KBM-7 (cell line): ENCODE results near the gene MDM4.
A peak's percentile ranks its signal among the peaks of the same experiment; 100 is the strongest.
"Not testable (repeated sequence)": the region's sequence is repeated elsewhere in the genome, so short reads cannot be mapped to it uniquely, and the experiment has no call there.

ENCODE experiments used
- DNase-seq: peaks from one replicate; pipeline ENCODE4 v3.0.0-alpha.2; 2015
- in situ Hi-C: fragments of 300-500 bp; cut with MboI; formaldehyde crosslinking; loops from 2 replicates; pipeline ENCODE4 v1.14.3; 2020; ENCODE audit warnings: low sequenced_read_pairs, low pct_unique_long_range_greater_than_20kb, mixed read lengths

The MDM4 gene

GRCh38 chr1:204486513-204487255 lies 29.5 kb upstream of the MDM4 start:
- DNase-seq, in situ Hi-C loops: not testable (repeated sequence)

GRCh38 chr1:204487256-204487615 lies 29.0 kb upstream of the MDM4 start:
- DNase-seq: no peak
- in situ Hi-C loops: no loop called here

- in situ Hi-C loops: no loop called here
- no peak for DNase-seq
Observed at GRCh38 chr1:204491655-204492054, 24.6 kb upstream of the MDM4 start.

DNA sequence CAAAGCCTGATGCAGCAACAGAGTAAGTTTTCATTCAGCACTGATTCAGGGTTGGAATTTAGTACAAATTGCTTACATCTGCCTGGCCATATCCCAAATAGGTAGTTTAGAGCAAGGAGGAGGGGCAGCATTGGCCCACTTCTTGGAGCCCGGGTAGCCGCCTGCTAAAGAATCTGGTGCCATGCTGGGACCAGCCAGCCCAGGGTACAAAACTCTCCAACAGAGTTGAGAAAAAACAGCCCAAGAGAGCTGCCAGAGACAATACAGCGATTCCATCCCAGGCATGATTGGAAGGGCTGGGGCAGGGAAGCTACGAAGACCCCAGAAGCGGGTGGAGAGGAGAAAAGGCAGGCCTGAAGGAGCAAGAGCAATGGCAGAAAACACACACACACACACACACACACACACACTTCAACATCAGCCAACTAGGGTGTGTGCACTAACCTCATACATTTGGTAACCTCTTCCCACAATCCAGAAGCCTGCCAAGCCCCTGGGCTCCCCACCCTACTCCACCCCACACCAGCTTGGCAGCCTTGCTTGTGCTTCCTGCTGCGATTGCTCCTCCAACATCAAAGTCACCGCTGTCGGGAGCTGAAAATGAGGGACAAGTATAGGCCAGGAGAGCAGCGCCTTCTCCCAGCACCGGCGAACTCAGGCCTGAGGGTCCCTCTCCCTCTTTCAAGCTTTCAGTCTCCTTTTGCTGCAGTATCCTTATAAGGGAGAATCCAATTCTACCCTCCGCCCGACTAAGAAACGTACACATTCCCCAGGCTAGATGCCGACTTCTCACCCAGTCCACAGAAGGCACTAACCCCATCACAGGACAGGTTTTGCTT lies 22.8 kb upstream of the MDM4 start:
- DNase-seq: no peak
- in situ Hi-C loops: no loop called here

DNA sequence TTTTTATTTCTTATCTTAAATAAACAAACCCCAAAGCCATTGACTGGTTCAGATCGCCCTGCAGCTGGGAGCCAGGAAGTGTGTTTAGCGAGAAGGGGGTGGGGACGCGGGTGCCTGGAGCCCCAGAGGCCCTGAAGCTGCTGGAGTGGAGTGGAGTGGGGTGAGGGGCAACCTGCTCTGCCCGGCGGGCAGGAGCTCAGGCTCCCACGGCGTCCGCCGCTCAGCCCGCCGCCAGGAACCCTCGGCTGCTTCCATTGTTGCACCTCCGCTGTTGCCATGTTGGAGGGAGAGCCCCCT lies 22.3 kb upstream of the MDM4 start:
- in situ Hi-C loops: no loop called here
- peak; percentile 78 for DNase-seq

- in situ Hi-C loops: no loop called here
- peak; percentile 95 for DNase-seq
Observed at GRCh38 chr1:204494281-204495077, 21.7 kb upstream of the MDM4 start, which contains the start of gene PIK3C2B. PIK3C2B (minus strand) TSS chr1:204494805; CDS start chr1:204469802, 25,003 bp downstream.

DNA sequence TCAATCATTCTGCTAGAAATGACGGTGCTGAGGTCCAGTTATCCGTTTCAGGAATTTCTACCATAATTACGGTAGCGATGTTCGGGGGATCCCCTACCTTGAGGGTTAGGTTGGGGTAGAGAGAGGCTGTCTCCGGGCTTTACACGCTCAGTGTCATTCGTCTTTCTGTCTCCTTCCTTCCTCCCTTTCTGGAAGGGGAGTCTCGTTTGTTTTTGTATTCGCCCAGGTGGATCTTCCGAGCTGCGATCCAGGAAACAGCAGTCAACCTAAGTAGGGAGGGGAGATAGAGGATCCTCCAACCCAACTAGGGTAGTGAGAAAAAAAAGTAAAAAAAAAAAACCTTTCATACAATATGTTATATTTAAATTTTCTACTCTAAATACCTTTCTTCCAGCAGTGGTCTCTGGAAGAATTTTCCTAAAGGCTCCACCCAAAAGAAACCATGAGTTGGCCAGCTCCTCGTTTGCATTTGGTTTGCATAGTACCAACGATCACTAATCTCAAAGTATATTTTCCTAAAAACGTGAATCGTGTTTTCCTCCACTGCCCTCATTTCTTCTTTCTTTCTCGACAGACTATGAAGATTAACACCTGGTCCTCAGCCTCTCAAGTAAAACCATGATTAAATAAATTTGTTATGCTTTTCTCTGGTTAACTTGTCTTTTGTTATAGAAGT lies 21.0 kb upstream of the MDM4 start:
- in situ Hi-C loops: no loop called here
- DNase-seq: no peak

DNA sequence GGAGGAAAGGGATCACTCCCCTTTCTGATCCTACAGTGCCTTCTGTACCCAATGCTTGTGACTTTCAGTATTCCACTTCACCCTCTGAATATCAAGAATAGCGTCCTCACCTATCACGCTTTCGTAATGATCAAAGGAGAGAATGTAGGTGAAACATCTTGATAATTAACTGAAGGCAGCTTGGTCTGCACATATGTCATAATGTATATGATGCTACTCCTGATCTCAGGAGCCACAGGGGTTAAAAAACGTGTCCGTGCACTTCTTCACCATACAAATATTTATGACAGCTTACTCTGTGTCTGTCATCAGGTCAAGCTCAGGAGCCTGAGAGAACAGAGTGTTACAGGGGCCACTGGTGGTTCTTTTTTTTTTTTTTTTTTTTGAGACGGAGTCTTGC lies 20.4 kb upstream of the MDM4 start:
- in situ Hi-C loops: no loop called here
- no peak for DNase-seq

- peak; percentile 64 for DNase-seq
- in situ Hi-C loops: no loop called here
Observed at GRCh38 chr1:204498981-204499380, 17.2 kb upstream of the MDM4 start.

- in situ Hi-C loops: no loop called here
- DNase-seq: no peak
Observed at GRCh38 chr1:204499511-204500468, 16.4 kb upstream of the MDM4 start.

GRCh38 chr1:204502241-204502640 lies 14.0 kb upstream of the MDM4 start:
- no peak for DNase-seq
- in situ Hi-C loops: no loop called here

- DNase-seq: peak; percentile 85
Observed at GRCh38 chr1:204503122-204503912, 12.9 kb upstream of the MDM4 start.

GRCh38 chr1:204503913-204504519 lies 12.2 kb upstream of the MDM4 start:
- in situ Hi-C loops: no loop called here

More at GRCh38 chr1:204503122-204503912, 12.9 kb upstream of the MDM4 start:
- in situ Hi-C loops: no loop called here

GRCh38 chr1:204505674-204506200 lies 10.5 kb upstream of the MDM4 start:
- DNase-seq: no peak
- in situ Hi-C loops: no loop called here

More at GRCh38 chr1:204503913-204504519, 12.2 kb upstream of the MDM4 start:
- DNase-seq: no peak

DNA sequence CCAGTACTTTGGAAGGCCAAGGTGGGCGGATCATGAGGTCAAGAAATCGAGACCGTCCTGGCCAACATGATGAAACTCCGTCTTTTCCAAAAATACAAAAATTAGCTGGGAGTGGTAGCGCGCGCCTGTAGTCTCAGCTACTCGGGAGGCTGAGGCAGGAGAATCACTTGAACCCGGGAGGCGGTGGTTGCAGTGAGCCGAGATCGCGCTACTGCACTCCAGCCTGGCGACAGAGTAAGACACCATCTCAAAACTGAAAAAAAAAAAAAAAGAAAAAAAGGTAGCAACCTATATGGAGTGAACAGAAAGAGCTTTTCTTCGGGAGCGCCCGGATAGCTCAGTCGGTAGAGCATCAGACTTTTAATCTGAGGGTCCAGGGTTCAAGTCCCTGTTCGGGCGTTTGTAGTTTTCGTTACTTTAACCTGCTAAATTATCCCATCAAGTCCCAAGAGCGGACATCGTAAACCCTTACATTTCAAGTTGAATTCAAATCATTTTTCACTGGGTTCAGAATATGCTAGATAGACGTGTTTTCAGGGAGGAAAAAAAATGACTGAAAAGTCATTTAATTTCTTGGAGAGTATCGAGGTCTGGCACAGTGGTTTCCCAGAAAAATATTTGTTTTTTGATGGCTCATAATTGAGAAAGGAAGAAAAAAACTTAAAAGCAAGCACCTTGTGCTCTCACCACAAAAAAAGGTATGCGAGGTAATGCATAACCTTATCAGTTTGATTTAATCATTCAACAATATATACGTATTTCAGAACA lies 9.8 kb upstream of the MDM4 start:
- peak; percentile 98 for DNase-seq
- in situ Hi-C loops: no loop called here

DNA sequence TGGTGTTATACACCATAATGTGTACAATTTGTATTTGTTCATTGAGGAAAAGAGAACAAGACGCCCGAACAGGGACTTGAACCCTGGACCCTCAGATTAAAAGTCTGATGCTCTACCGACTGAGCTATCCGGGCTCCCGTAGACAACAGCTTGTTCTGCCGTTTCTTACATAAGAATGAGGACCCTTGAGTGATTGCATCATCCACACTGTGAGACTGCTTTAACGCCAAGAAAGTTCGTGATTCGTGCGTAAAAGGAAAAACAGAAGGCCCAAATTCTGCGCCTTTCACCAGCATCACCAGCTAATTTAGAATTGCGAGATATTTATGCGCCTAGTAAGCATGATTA lies 9.3 kb upstream of the MDM4 start:
- in situ Hi-C loops: no loop called here
- peak; percentile 96 for DNase-seq
